GM21360 (cell line): Measurements from ENCODE around the gene SRSF10.
"Not testable (repeated sequence)": the region's sequence is repeated elsewhere in the genome, so short reads cannot be mapped to it uniquely, and the experiment has no call there.

Experiments
- ATAC-seq: cut with Tn5 transposase; IDR thresholded peaks from one replicate; pipeline ENCODE4 v1.9.1; 2021; ENCODE audit warnings: mild to moderate bottlenecking, moderate library complexity; ENCODE audit not compliant: unreplicated experiment

The SRSF10 gene

GRCh38 chr1:23959461-23960290 lies 20.5 kb downstream of the SRSF10 start, which contains the start of gene PNRC2:
TSS of gene PNRC2 (plus strand) at chr1:23959828. CDS start at chr1:23961458, 1,630 bp downstream.
- ATAC-seq, result peak; percentile 72

DNA sequence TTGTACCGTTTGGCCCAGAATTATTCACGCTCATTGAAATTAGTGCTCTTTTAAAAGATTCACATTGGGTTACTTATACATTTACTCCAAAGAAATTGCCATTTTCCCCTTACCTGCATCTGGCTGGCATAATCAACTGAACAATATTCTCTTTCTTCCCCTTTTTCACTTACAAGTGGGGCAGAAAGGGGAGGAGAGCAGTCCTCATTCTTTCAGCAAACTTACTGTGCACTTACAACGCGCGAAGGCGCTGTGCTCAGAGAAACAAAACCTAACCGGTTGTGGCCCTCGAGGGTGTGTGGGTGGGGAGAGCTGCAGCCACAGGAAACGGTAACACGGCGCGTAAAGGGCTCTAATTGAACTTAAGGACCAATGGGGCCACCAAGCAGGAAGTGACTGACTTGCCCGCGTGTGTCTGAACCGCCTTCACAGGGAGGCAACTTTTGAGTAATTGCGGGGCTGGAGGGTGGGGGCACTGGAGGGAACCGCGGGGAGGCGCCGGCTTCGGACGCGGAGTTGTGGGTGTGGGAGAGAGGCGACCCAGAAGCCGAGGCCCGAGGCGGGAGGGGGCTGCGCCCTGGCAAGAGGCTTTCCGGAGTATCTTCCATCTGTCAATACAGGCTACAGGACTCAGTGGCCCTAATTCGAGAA lies 21.2 kb downstream of the SRSF10 start:
- ATAC-seq, result peak; percentile 55

DNA sequence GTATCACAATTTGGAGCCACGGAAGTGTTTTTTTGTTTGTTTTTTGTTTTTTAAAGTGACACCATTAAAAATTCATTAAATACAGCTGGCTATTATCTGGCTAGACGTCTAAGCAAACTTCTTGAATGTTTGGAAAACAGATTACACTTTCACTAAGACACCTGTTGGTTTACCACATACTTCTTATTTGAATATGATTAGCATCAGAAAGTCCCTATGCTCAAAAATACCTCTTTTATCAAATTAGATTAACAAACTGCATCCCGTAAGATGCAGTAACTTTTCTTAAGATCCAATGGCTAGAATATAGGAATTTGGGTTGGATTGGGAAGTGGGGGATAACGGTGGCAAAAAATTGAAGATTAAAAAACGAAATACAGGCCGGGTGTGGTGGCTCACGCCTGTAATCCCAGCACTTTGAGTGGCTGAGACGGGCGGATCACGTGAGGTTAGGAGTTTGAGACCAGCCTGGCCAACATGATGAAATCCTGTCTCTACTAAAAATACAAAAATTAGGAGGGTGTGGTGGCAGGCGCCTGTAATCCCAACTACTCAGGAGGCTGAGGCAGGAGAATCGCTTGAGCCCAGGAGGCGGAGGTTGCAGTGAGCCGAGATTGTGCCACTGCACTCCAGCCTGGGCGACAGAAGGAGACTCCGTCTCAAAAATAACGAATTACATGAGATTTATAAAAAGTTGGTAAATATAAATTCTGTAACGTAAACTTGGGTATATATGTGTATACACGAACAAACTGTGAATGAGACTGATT lies 21.9 kb downstream of the SRSF10 start:
- not testable (repeated sequence) for ATAC-seq

- ATAC-seq, result no peak
Observed at GRCh38 chr1:23957096-23957495, 23.0 kb downstream of the SRSF10 start.

DNA sequence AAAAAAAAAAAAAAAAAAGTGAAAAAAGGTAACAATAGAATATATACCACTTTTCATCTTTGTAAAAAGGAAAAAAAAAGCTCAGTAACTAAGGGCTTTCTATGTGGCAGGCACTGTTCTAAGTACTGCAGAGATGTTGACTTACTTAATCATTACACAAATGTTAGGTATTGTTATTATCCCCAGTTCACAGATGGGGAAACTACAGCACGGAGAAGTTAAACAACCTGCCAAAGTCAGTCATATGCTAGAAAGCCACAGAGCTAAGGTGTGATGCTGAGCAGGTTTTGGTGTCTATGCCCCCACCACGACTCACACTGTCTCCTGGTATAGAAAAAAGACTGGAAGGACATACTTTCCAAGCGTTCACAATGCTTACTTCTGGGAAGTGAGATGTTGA lies 27.1 kb downstream of the SRSF10 start:
- no peak for ATAC-seq

GRCh38 chr1:23947366-23947765 lies 32.8 kb downstream of the SRSF10 start:
- no peak for ATAC-seq

GRCh38 chr1:23936481-23937176 lies 43.5 kb downstream of the SRSF10 start:
- ATAC-seq, result no peak

GRCh38 chr1:23931491-23931880 lies 48.6 kb downstream of the SRSF10 start:
- ATAC-seq, result no peak

DNA sequence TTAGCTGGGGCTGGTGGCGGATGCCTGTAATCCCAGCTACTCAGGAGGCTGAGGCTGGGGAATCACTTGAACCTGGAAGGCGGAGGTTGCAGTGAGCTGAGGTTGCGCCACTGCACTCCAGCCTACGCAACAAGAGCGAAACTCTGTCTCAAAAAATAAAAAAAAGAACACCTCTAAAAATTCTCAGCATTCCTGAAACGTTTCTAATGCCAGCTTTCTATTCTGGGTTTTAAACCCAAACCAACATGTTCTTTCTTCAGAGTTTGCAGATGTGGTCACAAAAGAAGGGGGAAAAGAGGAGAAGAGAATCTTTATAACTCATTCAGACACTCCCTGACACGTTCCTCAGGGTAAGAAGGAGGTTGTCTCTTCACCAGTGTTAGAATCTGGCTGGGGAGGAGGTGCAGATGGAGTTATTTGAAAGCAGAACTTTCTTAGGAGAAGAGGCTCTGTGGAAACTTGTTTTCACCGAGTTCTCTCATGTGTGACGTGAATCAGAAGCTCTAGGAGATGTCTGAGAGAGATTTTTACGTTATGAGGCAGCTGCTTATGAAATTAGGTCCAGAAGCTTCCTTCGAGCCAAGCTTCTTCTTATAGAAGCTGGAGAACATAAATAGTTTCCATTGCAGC lies 49.2 kb downstream of the SRSF10 start:
- no peak for ATAC-seq

GRCh38 chr1:23930270-23930669 lies 49.9 kb downstream of the SRSF10 start:
- no peak for ATAC-seq

- no peak for ATAC-seq
Observed at GRCh38 chr1:23928789-23929188, 51.3 kb downstream of the SRSF10 start.

- ATAC-seq, result no peak
Observed at GRCh38 chr1:23927097-23927496, 53.0 kb downstream of the SRSF10 start.

- no peak for ATAC-seq
Observed at GRCh38 chr1:23925279-23925678, 54.8 kb downstream of the SRSF10 start.

- no peak for ATAC-seq
Observed at GRCh38 chr1:23924601-23925000, 55.5 kb downstream of the SRSF10 start.

- ATAC-seq, result no peak
Observed at GRCh38 chr1:23923592-23924499, 56.3 kb downstream of the SRSF10 start.

- no peak for ATAC-seq
Observed at GRCh38 chr1:23922321-23922943, 57.7 kb downstream of the SRSF10 start.

GRCh38 chr1:23916209-23917131 lies 63.7 kb downstream of the SRSF10 start:
- ATAC-seq, result peak; percentile 40

GRCh38 chr1:23915466-23915865 lies 64.7 kb downstream of the SRSF10 start:
- ATAC-seq, result no peak
